ENCODE results near the gene ACD. TPM values are rescaled to one million over a fixed set of nuclear protein-coding genes. Genes with fewer than 3 reads are reported as not detected.

The ACD gene
- total and polyA plus RNA-seq, 9 of the 15 experiments (the other 6 are each of a cell fraction or from before 2014, with no cell fraction given), result 4.2 to 47.4 (median 19.2) TPM

- no peak for TF ChIP-seq ZBTB1 (CRISPR knock-in tag; IDR thresholded peaks at IDR 0.05; ENCODE audit: borderline replicate concordance, low read depth)
Observed at GRCh38 chr16:67683767-67684166, 23.7 kb upstream of the ACD start (continued).

DNA sequence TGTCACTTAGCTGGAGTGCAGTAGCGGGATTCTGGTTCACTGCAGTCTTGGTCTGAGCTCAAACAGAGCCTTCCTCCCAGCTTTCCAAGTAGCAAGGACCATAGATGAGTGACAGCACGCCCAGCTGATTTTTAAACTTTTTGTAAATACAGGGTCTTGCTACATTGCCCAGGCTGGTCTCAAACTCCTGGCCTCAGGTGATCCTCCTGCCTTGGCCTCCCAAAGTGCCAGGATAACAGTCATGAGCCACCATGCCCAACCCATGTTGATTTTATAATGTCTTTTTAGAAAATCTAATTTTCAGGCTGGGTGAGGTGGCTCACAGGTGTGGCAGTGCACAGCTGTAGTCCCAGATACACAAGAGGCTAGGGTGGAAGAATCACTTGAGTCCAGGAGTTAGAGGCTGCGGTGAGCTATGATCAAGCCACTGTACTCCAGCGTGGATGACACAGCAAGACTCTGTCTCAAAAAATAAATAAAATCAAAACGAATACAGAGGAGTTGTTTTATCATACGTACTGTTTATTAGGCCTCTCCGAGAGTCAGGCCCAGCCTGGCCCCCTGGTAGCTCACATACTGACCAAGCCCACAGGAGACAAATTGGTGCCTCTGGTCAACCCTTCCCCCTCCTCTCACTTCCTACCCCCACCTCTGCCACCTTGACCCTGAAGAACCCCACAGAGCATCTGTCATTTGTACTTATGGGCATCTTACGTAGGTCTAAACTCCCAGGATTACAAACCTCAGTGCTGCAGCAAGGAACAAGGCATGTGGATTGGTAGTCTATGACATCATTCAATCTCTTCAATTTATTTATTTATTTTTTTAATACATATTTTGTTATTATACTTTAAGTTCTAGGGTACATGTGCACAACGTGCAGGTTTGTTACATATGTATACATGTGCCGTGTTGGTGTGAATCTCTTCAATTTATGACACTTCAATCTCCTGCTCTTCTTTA is 20.2 kb upstream of the ACD start:
- no peak overlapping the region for H3K4me3 ChIP-seq
- WGBS (ENCODE audit: insufficient coverage, low coverage, missing lambda C conversion rate), result 77% methylated on average over 10 of the region's 10 CpGs
- peaks cover 6% of the 10 kb centered on the region; the same call in 1 of the 2 replicates for H4K20me1 ChIP-seq (replicated peaks; ENCODE audit: control insufficient read depth, insufficient read depth, low read length)
- no peaks in the 10 kb centered on the region; a peak in 2 of 5 replicates for H3K4me1 ChIP-seq (replicated peaks in 1 of 2; ENCODE audit: control insufficient read depth in 2 of 2, insufficient read depth in 2 of 2, low read length in 2 of 2)
- H2AFZ ChIP-seq (ENCODE audit: low read depth, low read length), result no peak overlapping the region
- CTCF ChIA-PET (ENCODE audit: low intra/inter-chr PET ratio), result no interaction called here
- POLR2A ChIA-PET, result interaction anchor here (0.9 kb wide), 1 partner anchor 13 kb away, joined by 3 read pairs; no protein-coding TSS in a partner anchor
- no peak overlapping the region for H3K27ac ChIP-seq (ENCODE audit: extremely low read depth, low read depth, low read length)
- DNase-seq (ENCODE audit: extremely low read depth in 1 of 4, low spot score in 3 of 4) (no peak), FAIRE-seq (no peak), ATAC-seq (no peak)
- H3K27me3 ChIP-seq (ENCODE audit: control insufficient read depth in 2 of 2, insufficient read depth in 2 of 2, low read length in 2 of 2), result no peaks in the 10 kb centered on the region
- H3K79me2 ChIP-seq (ENCODE audit: control insufficient read depth, insufficient read depth, low read length), result no peaks in the 10 kb centered on the region
- H3K9me3 ChIP-seq (replicated peaks; ENCODE audit: control insufficient read depth, insufficient read depth, low read depth, low read length), result no peaks in the 10 kb centered on the region
- intact Hi-C loops (cut with micrococcal nuclease), result no loop called here
- TF ChIP-seq, protein P1, sequence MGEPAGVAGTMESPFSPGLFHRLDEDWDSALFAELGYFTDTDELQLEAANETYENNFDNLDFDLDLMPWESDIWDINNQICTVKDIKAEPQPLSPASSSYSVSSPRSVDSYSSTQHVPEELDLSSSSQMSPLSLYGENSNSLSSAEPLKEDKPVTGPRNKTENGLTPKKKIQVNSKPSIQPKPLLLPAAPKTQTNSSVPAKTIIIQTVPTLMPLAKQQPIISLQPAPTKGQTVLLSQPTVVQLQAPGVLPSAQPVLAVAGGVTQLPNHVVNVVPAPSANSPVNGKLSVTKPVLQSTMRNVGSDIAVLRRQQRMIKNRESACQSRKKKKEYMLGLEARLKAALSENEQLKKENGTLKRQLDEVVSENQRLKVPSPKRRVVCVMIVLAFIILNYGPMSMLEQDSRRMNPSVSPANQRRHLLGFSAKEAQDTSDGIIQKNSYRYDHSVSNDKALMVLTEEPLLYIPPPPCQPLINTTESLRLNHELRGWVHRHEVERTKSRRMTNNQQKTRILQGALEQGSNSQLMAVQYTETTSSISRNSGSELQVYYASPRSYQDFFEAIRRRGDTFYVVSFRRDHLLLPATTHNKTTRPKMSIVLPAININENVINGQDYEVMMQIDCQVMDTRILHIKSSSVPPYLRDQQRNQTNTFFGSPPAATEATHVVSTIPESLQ (CRISPR knock-in tag; IDR thresholded peaks at IDR 0.05), result no peak
- TF ChIP-seq POLR3G (IDR thresholded peaks at IDR 0.05; ENCODE audit: extremely low read depth, insufficient read length, insufficient replicate concordance), result no peak
- no peak for TF ChIP-seq FOS (IDR thresholded peaks at IDR 0.05; ENCODE audit: extremely low read depth, insufficient read length)
- TF ChIP-seq ZNF121 (CRISPR knock-in tag; conservative IDR thresholded peaks at IDR 0.05), result peak; percentile 77
- no peak for TF ChIP-seq ZNF174 (CRISPR knock-in tag; IDR thresholded peaks at IDR 0.05)
- TF ChIP-seq KLF13 (tag; IDR thresholded peaks at IDR 0.05; ENCODE audit: borderline replicate concordance, low read depth), result no peak
- no peak overlapping the region for H3K9ac ChIP-seq (ENCODE audit: insufficient read depth in 1 of 2, low read depth in 2 of 2, low read length in 2 of 2)
- in situ Hi-C loops (cut with MboI), result loop anchor here (10.0 kb wide), 1 partner anchor 365 kb away; no protein-coding TSS in a partner anchor
- no TSS peak for BruUV-seq (replicated peaks)
- no peak overlapping the region for H3K4me2 ChIP-seq (ENCODE audit: insufficient read depth, low read length)
- H3K36me3 ChIP-seq (ENCODE audit: control insufficient read depth, insufficient read depth, low read length), result peaks cover 25% of the 10 kb centered on the region; the same call in 2 of the 3 replicates
- H3K9me1 ChIP-seq (ENCODE audit: control insufficient read depth, insufficient read depth, low read length), result peaks cover 2% of the 10 kb centered on the region

Measured in K562 (cell line).